ENCODE measurements around the gene FBXO22. TPM values are rescaled to one million over a fixed set of nuclear protein-coding genes. Genes with fewer than 3 reads are reported as not detected.

The FBXO22 gene
- polyA plus RNA-seq, 1 donor (not counting 4 experiments of a cell fraction or from before 2014, with no cell fraction given): 68.5 TPM

DNA sequence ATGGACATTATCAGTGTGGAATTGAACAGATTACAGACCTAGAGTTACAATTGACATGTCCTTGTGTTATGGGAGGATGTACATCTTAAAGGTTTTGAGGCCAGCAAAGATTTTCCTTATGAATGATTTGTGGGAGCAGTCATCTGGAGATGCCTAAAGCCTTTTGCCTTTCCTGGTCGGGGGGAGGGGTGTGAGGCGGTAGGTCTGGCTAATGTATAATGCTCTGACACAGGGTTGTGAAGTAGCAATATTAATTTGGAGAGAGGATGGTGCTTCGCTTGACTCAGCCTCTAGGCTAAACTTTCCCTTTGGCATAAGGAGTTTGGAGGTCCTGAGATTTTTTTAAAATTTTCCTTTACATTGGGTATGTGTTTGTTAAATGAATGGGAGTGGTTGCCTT lies 23.3 kb downstream of the FBXO22 start:
- Histone ChIP-seq H3K4me3 (ENCODE audit: control insufficient read depth in 2 of 3, extremely low read depth in 1 of 3, insufficient read depth in 2 of 3, low read depth in 1 of 3, low read length in 3 of 3) (no peak overlapping the region), H3K36me3 (ENCODE audit: control insufficient read depth in 2 of 2, extremely low read depth in 1 of 2, insufficient read depth in 2 of 2, low read length in 2 of 2) (peaks cover 4 to 26% of the 10 kb centered on the region in 2 experiments), H3K4me2 (ENCODE audit: control insufficient read depth, extremely low read depth, insufficient read depth, low read depth, low read length) (no peak overlapping the region), H3K79me2 (ENCODE audit: control insufficient read depth, insufficient read depth, low read length) (peaks cover 66% of the 10 kb centered on the region), H3K9ac (ENCODE audit: control insufficient read depth, extremely low read depth, insufficient read depth, low read length) (no peak overlapping the region), H3K27ac (ENCODE audit: control insufficient read depth, insufficient read depth, low read length) (no peak overlapping the region), H4K20me1 (ENCODE audit: control insufficient read depth, extremely low read depth, insufficient read depth, low read length) (peaks cover 7% of the 10 kb centered on the region), H3K4me1 (ENCODE audit: control insufficient read depth, extremely low read depth, insufficient read depth, low read length) (peaks cover 27% of the 10 kb centered on the region), H3K27me3 (ENCODE audit: control insufficient read depth, extremely low read depth, insufficient read depth, low read length) (no peaks in the 10 kb centered on the region), H3K9me1 (ENCODE audit: control insufficient read depth, extremely low read depth, insufficient read depth, low read length) (peaks cover 15% of the 10 kb centered on the region), H3K9me3 (ENCODE audit: control insufficient read depth, low read depth, low read length) (no peaks in the 10 kb centered on the region), H2AFZ (ENCODE audit: control insufficient read depth, low read length) (no peak overlapping the region)
- DNase-seq (ENCODE audit: low read depth, low spot score): no peak
- no peak for TF ChIP-seq EZH2 (IDR thresholded peaks at IDR 0.05; ENCODE audit: low read length)
- dilution Hi-C loops (cut with MboI; ENCODE audit: extremely low pct_ligation_motif_present, low sequenced_read_pairs): no loop called here
- no peak for FAIRE-seq

DNA sequence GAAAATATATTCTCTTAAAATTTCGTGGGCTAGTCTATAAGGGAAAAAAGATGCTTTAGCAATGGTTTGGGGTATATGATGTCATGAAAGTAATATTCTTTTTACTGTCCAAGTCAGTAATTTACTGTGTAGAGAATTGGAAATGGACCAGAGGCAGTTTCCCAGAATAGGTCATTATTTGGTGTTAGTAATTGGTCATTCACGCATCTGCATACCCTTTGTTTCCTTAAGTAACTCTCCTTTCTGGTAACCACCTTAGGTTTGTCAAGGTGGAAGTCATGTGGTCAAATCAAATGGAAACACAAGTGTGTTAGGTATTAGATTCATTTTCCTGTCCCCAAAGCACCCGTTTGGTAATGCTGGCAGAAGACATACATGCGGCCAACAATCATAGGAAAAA lies 23.9 kb downstream of the FBXO22 start:
- Histone ChIP-seq H3K79me2 (ENCODE audit: control insufficient read depth, insufficient read depth, low read length) (peaks cover 59% of the 10 kb centered on the region), H2AFZ (ENCODE audit: control insufficient read depth, low read length) (no peak overlapping the region), H3K9ac (ENCODE audit: control insufficient read depth, extremely low read depth, insufficient read depth, low read length) (no peak overlapping the region), H4K20me1 (ENCODE audit: control insufficient read depth, extremely low read depth, insufficient read depth, low read length) (peaks cover 3% of the 10 kb centered on the region), H3K4me3 (ENCODE audit: control insufficient read depth in 2 of 3, extremely low read depth in 1 of 3, insufficient read depth in 2 of 3, low read depth in 1 of 3, low read length in 3 of 3) (no peak overlapping the region), H3K4me2 (ENCODE audit: control insufficient read depth, extremely low read depth, insufficient read depth, low read depth, low read length) (no peak overlapping the region), H3K9me3 (ENCODE audit: control insufficient read depth, low read depth, low read length) (no peaks in the 10 kb centered on the region), H3K27me3 (ENCODE audit: control insufficient read depth, extremely low read depth, insufficient read depth, low read length) (no peaks in the 10 kb centered on the region), H3K9me1 (ENCODE audit: control insufficient read depth, extremely low read depth, insufficient read depth, low read length) (peaks cover 9% of the 10 kb centered on the region), H3K36me3 (ENCODE audit: control insufficient read depth in 2 of 2, extremely low read depth in 1 of 2, insufficient read depth in 2 of 2, low read length in 2 of 2) (peaks cover 4 to 21% of the 10 kb centered on the region in 2 experiments), H3K27ac (ENCODE audit: control insufficient read depth, insufficient read depth, low read length) (no peak overlapping the region), H3K4me1 (ENCODE audit: control insufficient read depth, extremely low read depth, insufficient read depth, low read length) (peaks cover 21% of the 10 kb centered on the region)
- dilution Hi-C loops (cut with MboI; ENCODE audit: extremely low pct_ligation_motif_present, low sequenced_read_pairs): no loop called here
- FAIRE-seq (no peak), DNase-seq (ENCODE audit: low read depth, low spot score) (no peak)
- TF ChIP-seq EZH2 (IDR thresholded peaks at IDR 0.05; ENCODE audit: low read length): no peak
- TF ChIP-seq, protein P1, sequence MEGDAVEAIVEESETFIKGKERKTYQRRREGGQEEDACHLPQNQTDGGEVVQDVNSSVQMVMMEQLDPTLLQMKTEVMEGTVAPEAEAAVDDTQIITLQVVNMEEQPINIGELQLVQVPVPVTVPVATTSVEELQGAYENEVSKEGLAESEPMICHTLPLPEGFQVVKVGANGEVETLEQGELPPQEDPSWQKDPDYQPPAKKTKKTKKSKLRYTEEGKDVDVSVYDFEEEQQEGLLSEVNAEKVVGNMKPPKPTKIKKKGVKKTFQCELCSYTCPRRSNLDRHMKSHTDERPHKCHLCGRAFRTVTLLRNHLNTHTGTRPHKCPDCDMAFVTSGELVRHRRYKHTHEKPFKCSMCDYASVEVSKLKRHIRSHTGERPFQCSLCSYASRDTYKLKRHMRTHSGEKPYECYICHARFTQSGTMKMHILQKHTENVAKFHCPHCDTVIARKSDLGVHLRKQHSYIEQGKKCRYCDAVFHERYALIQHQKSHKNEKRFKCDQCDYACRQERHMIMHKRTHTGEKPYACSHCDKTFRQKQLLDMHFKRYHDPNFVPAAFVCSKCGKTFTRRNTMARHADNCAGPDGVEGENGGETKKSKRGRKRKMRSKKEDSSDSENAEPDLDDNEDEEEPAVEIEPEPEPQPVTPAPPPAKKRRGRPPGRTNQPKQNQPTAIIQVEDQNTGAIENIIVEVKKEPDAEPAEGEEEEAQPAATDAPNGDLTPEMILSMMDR (optimal IDR thresholded peaks at IDR 0.05 in 1 of 3, IDR thresholded peaks at IDR 0.05 in 1 of 3, conservative IDR thresholded peaks at IDR 0.05 in 1 of 3; ENCODE audit: extremely low read depth in 1 of 3, insufficient read depth in 2 of 3, low read length in 3 of 3): no peak

All from keratinocyte (primary cell).